K562 (cell line): ENCODE data around the gene NRXN2. TPM values are rescaled to one million over a fixed set of nuclear protein-coding genes. Genes with fewer than 3 reads are reported as not detected.

Source experiments
- ATAC-seq: fragments of 200-7000 bp; cut with Tn5 transposase; 3 replicates; pipeline ENCODE4 v1.9.1; 2020; ENCODE audit warnings: moderate library complexity
- BruUV-seq: library from RNA; stranded (reverse); fragments of 400-500 nt; replicated peaks from 2 replicates; lab custom pipeline; 2021; lab: Mats Ljungman, UMichigan
- CTCF ChIA-PET: fragments of 300-600 bp; formaldehyde crosslinking; extraction: SDS; loops from one replicate; lab custom pipeline; 2021; ENCODE audit warnings: low intra/inter-chr PET ratio; lab: Yijun Ruan, JAX
- POLR2A ChIA-PET: fragments of 300-600, 350-650 bp; sonication (Branson Sonifier 250); formaldehyde crosslinking; extraction: SDS; loops from one replicate; lab custom pipeline; 2021; ENCODE audit warnings: antibody characterized with exemption, inconsistent platforms; lab: Yijun Ruan, JAX
- DNase-seq, 4 experiments: peaks; one replicate each; pipeline versions ENCODE4 v3.0.0 to v3.0.0-alpha.2; 2011 to 2018; ENCODE audit warnings: low spot score in 3 of 4, mixed read lengths in 3 of 4; ENCODE audit errors: extremely low read depth in 1 of 4
- FAIRE-seq: peaks from 2 replicates; lab custom pipeline; 2011; peaks lifted over from hg19 to GRCh38; lab: Jason Lieb, UNC
- H2AFZ ChIP-seq: 2 replicates; pipeline ENCODE4 v1.6.0; 2011; ENCODE audit warnings: low read depth, low read length, control low read depth, inconsistent platforms
- H3K27ac ChIP-seq: fragments of 200-600 bp; 3 replicates; pipeline ENCODE4 v1.8.0; 2011; ENCODE audit warnings: low read depth, mild to moderate bottlenecking, control low read depth, inconsistent platforms, low read length, moderate library complexity, mixed read lengths; ENCODE audit errors: extremely low read depth
- H3K27me3 ChIP-seq, 2 experiments: fragments of 300-600 bp in 1 of 2; 2 replicates in 1 of 2; 3 replicates in 1 of 2; pipeline versions ENCODE4 v1.6.0 to v1.8.0; 2011; ENCODE audit warnings: inconsistent platforms in 2 of 2, low read length in 2 of 2, mild to moderate bottlenecking in 1 of 2, mixed read lengths in 1 of 2, moderate library complexity in 1 of 2; ENCODE audit not compliant: control insufficient read depth in 2 of 2, insufficient read depth in 2 of 2
- H3K36me3 ChIP-seq: fragments of 300-600 bp; 3 replicates; pipeline ENCODE4 v1.8.0; 2011; ENCODE audit warnings: mild to moderate bottlenecking, low read length, inconsistent platforms; ENCODE audit not compliant: control insufficient read depth, insufficient read depth
- H3K4me1 ChIP-seq, 2 experiments: fragments of 200-600 bp in 1 of 2; replicated peaks in 1 of 2; 2 replicates in 1 of 2; 3 replicates in 1 of 2; pipeline versions ENCODE4 v1.5.1 to v1.8.0; 2011; ENCODE audit warnings: inconsistent platforms in 2 of 2, low read length in 2 of 2, mild to moderate bottlenecking in 1 of 2, mixed read lengths in 1 of 2, moderate library complexity in 1 of 2; ENCODE audit not compliant: control insufficient read depth in 2 of 2, insufficient read depth in 2 of 2
- H3K4me2 ChIP-seq: 2 replicates; pipeline ENCODE4 v1.6.1; 2011; ENCODE audit warnings: low read length, control low read depth, inconsistent platforms, mixed read lengths; ENCODE audit not compliant: insufficient read depth
- H3K4me3 ChIP-seq: fragments of 200-600 bp; sonication (generic), shearing (Covaris generic); 2 replicates; pipeline ENCODE4 v1.5.1; 2016; ENCODE audit warnings: control low read depth, inconsistent platforms
- H3K79me2 ChIP-seq: fragments of 200-600 bp; 3 replicates; pipeline ENCODE4 v1.8.0; 2011; ENCODE audit warnings: low read length, inconsistent platforms; ENCODE audit not compliant: control insufficient read depth, insufficient read depth
- H3K9ac ChIP-seq, 2 experiments: 2 replicates each; pipeline versions ENCODE4 v1.6.0 to v1.6.1; 2011; ENCODE audit warnings: low read depth in 2 of 2, low read length in 2 of 2, control low read depth in 1 of 2, inconsistent platforms in 1 of 2, mild to moderate bottlenecking in 1 of 2, mixed read lengths in 1 of 2; ENCODE audit not compliant: insufficient read depth in 1 of 2
- H3K9me1 ChIP-seq: one replicate; pipeline ENCODE4 v1.6.0; 2011; ENCODE audit warnings: inconsistent platforms, mild to moderate bottlenecking, low read length, moderate library complexity; ENCODE audit not compliant: control insufficient read depth, insufficient read depth
- H3K9me3 ChIP-seq: replicated peaks from 2 replicates; pipeline ENCODE4 v1.5.1; 2011; ENCODE audit warnings: low read depth, low read length, inconsistent platforms; ENCODE audit not compliant: control insufficient read depth, insufficient read depth
- H4K20me1 ChIP-seq: replicated peaks from 2 replicates; pipeline ENCODE4 v1.6.1; 2011; ENCODE audit warnings: low read length, inconsistent platforms, mixed read lengths; ENCODE audit not compliant: control insufficient read depth, insufficient read depth
- GATAD2B ChIP-seq: fragments of 450-650 bp; IDR thresholded peaks from 2 replicates; pipeline ENCODE4 v1.6.1; 2017; ENCODE audit warnings: mild to moderate bottlenecking, borderline replicate concordance
- U2AF2 ChIP-seq: fragments of 200-400 bp; formaldehyde crosslinking; optimal IDR thresholded peaks from 2 replicates; pipeline ENCODE3; 2017; ENCODE audit warnings: low read depth, mild to moderate bottlenecking, low read length
- ZFP1 ChIP-seq: fragments of 450-650 bp; formaldehyde crosslinking; IDR thresholded peaks from 2 replicates; pipeline ENCODE4 v1.4.0; 2020; ENCODE audit warnings: mild to moderate bottlenecking, mixed read lengths
- WGBS: fragments of 100-300 bp; shearing (Covaris generic); methylation state at CpG from one replicate; pipeline ENCODE4 v1.1.6; 2016; ENCODE audit warnings: low coverage, mixed read lengths; ENCODE audit not compliant: insufficient coverage; ENCODE audit errors: missing lambda C conversion rate; 5-methylcytosine and 5-hydroxymethylcytosine counted together
- in situ Hi-C: fragments of 300-500 bp; cut with MboI; formaldehyde crosslinking; loops from 4 replicates; pipeline ENCODE4 v1.15.0; 2018; ENCODE audit warnings: inconsistent platforms, mixed read lengths
- intact Hi-C: fragments of 100-400 bp; cut with micrococcal nuclease; formaldehyde crosslinking; loops from 2 replicates; pipeline ENCODE4 v1.14.2; 2022
- polyA plus RNA-seq, 8 experiments: library from polyadenylated mRNA; depleted of rRNA in 4 of 8; stranded (reverse) in 5 of 8; unstranded in 3 of 8; fragments of >200 nt; fragmentation: Nextera tagmentation in 2 of 8; fragmentation: Illumina TruSeq in 1 of 8; extraction: Ambion mirVana in 2 of 8; extraction: Trizol in 1 of 8; gene quantifications; 2 replicates each; pipeline versions ENCODE4 v1.2.1 to v1.2.3, GENCODE V29; 2011 to 2014; ENCODE audit warnings: inconsistent platforms in 1 of 8, missing spikeins in 1 of 8
- total RNA-seq, 7 experiments: library from RNA; depleted of rRNA in 6 of 7; stranded (reverse); fragments of >200 nt in 6 of 7; fragmentation: Illumina TruSeq in 2 of 7; extraction: Trizol in 2 of 7; gene quantifications; 2 replicates each; pipeline versions ENCODE4 v1.2.1 to v1.2.3, GENCODE V29; 2011 to 2021; ENCODE audit warnings: low replicate concordance in 1 of 7
- TF ChIP-seq, protein P1 (sequence below): sonication (generic); formaldehyde crosslinking; IDR thresholded peaks from 2 replicates; pipeline ENCODE4 v1.8.0; 2022; ENCODE audit warnings: mild to moderate bottlenecking, missing genetic modification reagents
- TF ChIP-seq, protein P2 (sequence below): sonication (generic); formaldehyde crosslinking; IDR thresholded peaks from 2 replicates; pipeline ENCODE4 v1.8.1; 2023; ENCODE audit warnings: mild to moderate bottlenecking, missing genetic modification reagents, moderate library complexity
- TF ChIP-seq, protein P3 (sequence below), 2 experiments: fragments of 450-650 bp; IDR thresholded peaks; 2 replicates each; pipeline ENCODE4 v1.6.1; 2018; ENCODE audit warnings: mild to moderate bottlenecking in 2 of 2, low read depth in 1 of 2; ENCODE audit not compliant: partially characterized antibody in 2 of 2
- TF ChIP-seq, protein P4 (sequence below): fragments of 250-450 bp; sonication (Bioruptor Pico); IDR thresholded peaks from 2 replicates; pipeline ENCODE4 v1.8.0; 2022; ENCODE audit warnings: inconsistent platforms

Gene NRXN2
- total and polyA plus RNA-seq, 9 of the 15 experiments (the other 6 are each of a cell fraction or from before 2014, with no cell fraction given), result 0.07 to 0.47 (median 0.15) TPM; not detected in 4

DNA sequence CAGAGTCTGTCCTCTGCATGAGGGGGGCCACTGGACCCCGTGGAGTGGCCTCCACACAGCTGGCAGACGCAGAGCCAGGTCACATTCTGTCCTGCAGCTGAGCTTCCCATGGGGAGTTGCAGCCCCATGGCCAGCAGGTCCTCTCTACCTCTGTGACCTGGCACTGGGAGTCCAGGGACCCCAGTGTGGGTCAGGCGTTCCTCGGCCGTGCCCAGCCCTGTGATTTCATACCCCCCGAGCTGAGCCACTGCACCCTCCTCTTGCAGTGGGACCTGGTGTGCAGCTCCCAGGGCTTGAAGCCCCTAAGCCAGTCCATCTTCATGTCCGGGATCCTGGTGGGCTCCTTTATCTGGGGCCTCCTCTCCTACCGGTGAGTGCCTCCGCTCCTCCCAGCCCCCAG lies 164.1 kb downstream of the NRXN2 start:
- no peak overlapping the region for H3K9ac ChIP-seq

More for the DNA sequence above, 164.1 kb downstream of the NRXN2 start:
- TF ChIP-seq, protein P1, sequence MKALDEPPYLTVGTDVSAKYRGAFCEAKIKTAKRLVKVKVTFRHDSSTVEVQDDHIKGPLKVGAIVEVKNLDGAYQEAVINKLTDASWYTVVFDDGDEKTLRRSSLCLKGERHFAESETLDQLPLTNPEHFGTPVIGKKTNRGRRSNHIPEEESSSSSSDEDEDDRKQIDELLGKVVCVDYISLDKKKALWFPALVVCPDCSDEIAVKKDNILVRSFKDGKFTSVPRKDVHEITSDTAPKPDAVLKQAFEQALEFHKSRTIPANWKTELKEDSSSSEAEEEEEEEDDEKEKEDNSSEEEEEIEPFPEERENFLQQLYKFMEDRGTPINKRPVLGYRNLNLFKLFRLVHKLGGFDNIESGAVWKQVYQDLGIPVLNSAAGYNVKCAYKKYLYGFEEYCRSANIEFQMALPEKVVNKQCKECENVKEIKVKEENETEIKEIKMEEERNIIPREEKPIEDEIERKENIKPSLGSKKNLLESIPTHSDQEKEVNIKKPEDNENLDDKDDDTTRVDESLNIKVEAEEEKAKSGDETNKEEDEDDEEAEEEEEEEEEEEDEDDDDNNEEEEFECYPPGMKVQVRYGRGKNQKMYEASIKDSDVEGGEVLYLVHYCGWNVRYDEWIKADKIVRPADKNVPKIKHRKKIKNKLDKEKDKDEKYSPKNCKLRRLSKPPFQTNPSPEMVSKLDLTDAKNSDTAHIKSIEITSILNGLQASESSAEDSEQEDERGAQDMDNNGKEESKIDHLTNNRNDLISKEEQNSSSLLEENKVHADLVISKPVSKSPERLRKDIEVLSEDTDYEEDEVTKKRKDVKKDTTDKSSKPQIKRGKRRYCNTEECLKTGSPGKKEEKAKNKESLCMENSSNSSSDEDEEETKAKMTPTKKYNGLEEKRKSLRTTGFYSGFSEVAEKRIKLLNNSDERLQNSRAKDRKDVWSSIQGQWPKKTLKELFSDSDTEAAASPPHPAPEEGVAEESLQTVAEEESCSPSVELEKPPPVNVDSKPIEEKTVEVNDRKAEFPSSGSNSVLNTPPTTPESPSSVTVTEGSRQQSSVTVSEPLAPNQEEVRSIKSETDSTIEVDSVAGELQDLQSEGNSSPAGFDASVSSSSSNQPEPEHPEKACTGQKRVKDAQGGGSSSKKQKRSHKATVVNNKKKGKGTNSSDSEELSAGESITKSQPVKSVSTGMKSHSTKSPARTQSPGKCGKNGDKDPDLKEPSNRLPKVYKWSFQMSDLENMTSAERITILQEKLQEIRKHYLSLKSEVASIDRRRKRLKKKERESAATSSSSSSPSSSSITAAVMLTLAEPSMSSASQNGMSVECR (CRISPR knock-in tag), result no peak
- TF ChIP-seq, protein P2, sequence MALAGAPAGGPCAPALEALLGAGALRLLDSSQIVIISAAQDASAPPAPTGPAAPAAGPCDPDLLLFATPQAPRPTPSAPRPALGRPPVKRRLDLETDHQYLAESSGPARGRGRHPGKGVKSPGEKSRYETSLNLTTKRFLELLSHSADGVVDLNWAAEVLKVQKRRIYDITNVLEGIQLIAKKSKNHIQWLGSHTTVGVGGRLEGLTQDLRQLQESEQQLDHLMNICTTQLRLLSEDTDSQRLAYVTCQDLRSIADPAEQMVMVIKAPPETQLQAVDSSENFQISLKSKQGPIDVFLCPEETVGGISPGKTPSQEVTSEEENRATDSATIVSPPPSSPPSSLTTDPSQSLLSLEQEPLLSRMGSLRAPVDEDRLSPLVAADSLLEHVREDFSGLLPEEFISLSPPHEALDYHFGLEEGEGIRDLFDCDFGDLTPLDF (CRISPR knock-in tag), result no peak
- no peak for TF ChIP-seq U2AF2
- TF ChIP-seq, protein P3, sequence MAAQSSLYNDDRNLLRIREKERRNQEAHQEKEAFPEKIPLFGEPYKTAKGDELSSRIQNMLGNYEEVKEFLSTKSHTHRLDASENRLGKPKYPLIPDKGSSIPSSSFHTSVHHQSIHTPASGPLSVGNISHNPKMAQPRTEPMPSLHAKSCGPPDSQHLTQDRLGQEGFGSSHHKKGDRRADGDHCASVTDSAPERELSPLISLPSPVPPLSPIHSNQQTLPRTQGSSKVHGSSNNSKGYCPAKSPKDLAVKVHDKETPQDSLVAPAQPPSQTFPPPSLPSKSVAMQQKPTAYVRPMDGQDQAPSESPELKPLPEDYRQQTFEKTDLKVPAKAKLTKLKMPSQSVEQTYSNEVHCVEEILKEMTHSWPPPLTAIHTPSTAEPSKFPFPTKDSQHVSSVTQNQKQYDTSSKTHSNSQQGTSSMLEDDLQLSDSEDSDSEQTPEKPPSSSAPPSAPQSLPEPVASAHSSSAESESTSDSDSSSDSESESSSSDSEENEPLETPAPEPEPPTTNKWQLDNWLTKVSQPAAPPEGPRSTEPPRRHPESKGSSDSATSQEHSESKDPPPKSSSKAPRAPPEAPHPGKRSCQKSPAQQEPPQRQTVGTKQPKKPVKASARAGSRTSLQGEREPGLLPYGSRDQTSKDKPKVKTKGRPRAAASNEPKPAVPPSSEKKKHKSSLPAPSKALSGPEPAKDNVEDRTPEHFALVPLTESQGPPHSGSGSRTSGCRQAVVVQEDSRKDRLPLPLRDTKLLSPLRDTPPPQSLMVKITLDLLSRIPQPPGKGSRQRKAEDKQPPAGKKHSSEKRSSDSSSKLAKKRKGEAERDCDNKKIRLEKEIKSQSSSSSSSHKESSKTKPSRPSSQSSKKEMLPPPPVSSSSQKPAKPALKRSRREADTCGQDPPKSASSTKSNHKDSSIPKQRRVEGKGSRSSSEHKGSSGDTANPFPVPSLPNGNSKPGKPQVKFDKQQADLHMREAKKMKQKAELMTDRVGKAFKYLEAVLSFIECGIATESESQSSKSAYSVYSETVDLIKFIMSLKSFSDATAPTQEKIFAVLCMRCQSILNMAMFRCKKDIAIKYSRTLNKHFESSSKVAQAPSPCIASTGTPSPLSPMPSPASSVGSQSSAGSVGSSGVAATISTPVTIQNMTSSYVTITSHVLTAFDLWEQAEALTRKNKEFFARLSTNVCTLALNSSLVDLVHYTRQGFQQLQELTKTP (IDR thresholded peaks at IDR 0.05; ENCODE audit: low read depth in 1 of 2, partially characterized antibody in 2 of 2), result no peak
- no peak for TF ChIP-seq GATAD2B
- TF ChIP-seq, protein P4, sequence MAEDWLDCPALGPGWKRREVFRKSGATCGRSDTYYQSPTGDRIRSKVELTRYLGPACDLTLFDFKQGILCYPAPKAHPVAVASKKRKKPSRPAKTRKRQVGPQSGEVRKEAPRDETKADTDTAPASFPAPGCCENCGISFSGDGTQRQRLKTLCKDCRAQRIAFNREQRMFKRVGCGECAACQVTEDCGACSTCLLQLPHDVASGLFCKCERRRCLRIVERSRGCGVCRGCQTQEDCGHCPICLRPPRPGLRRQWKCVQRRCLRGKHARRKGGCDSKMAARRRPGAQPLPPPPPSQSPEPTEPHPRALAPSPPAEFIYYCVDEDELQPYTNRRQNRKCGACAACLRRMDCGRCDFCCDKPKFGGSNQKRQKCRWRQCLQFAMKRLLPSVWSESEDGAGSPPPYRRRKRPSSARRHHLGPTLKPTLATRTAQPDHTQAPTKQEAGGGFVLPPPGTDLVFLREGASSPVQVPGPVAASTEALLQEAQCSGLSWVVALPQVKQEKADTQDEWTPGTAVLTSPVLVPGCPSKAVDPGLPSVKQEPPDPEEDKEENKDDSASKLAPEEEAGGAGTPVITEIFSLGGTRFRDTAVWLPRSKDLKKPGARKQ (CRISPR knock-in tag), result no peak
- TF ChIP-seq ZFP1, result no peak
- H3K27ac ChIP-seq, result no peak overlapping the region
- in situ Hi-C loops (no loop called here), intact Hi-C loops (no loop called here)
- H2AFZ ChIP-seq, result no peak overlapping the region
- 0 out of 2 replicates have a peak, but pooled peaks cover 5% of the 10 kb centered on the region for H4K20me1 ChIP-seq
- ChIA-PET CTCF (no interaction called here), POLR2A (interaction anchor here (0.7 kb wide), 2 partner anchors 8 to 119 kb away, joined by 3 to 4 read pairs; no protein-coding TSS in a partner anchor)
- no peak overlapping the region for H3K4me3 ChIP-seq
- DNase-seq (no peak), ATAC-seq (no peak), FAIRE-seq (no peak)
- no peaks in the 10 kb centered on the region for H3K36me3 ChIP-seq
- 13% methylated on average over 9 of the region's 9 CpGs for WGBS
- no TSS peak for BruUV-seq
- H3K79me2 ChIP-seq, result no peaks in the 10 kb centered on the region
- peaks cover 9 to 30% of the 10 kb centered on the region in 2 experiments; a peak in 4 of 5 replicates for H3K4me1 ChIP-seq
- no peaks in the 10 kb centered on the region for H3K9me3 ChIP-seq
- peaks cover 14 to 42% of the 10 kb centered on the region in 2 experiments; a peak in 4 of 5 replicates for H3K27me3 ChIP-seq
- H3K9me1 ChIP-seq, result no peaks in the 10 kb centered on the region
- H3K4me2 ChIP-seq, result no peak overlapping the region
